Testis (tissue), 3 donors: ENCODE measurements around the gene ZNF883. TPM values are rescaled to one million over a fixed set of nuclear protein-coding genes. Genes with fewer than 3 reads are reported as not detected.
A peak's percentile ranks its signal among the peaks of the same experiment; 100 is the strongest.

ENCODE experiments used
- DNase-seq: peaks from one replicate; pipeline ENCODE4 v3.0.0-alpha.2; 2019
- H3K27ac ChIP-seq, 2 donors: fragments of 200-600 bp; sonication (generic); one replicate each; pipeline ENCODE4 v1.5.1; 2019
- H3K27me3 ChIP-seq: fragments of 200-600 bp; sonication (generic); one replicate; pipeline ENCODE4 v1.5.1; 2019
- H3K36me3 ChIP-seq: fragments of 200-600 bp; sonication (generic); one replicate; pipeline ENCODE4 v1.5.1; 2017; ENCODE audit warnings: low read depth; ENCODE audit errors: missing control alignments
- H3K4me1 ChIP-seq: fragments of 200-600 bp; sonication (generic); one replicate; pipeline ENCODE4 v1.5.1; 2019
- H3K4me3 ChIP-seq, 2 donors: fragments of 200-600 bp; sonication (generic); one replicate each; pipeline ENCODE4 v1.5.1; 2017 to 2019
- H3K9me3 ChIP-seq: fragments of 200-600 bp; sonication (generic); one replicate; pipeline ENCODE4 v1.5.1; 2017
- POLR2A ChIP-seq: fragments of 450-650 bp; IDR thresholded peaks from one replicate; pipeline ENCODE4 v1.6.1; 2017; ENCODE audit warnings: antibody characterized with exemption, mild to moderate bottlenecking, moderate library complexity
- WGBS, 2 donors: methylation state at CpG; one replicate each; pipeline ENCODE4 v1.1.5; 2018; 5-methylcytosine and 5-hydroxymethylcytosine counted together
- intact Hi-C: fragments of 100-400 bp; cut with DNase I; formaldehyde crosslinking; loops from one replicate; pipeline ENCODE4 v1.15.1; 2023; ENCODE audit warnings: low total_unique reads
- polyA plus RNA-seq: library from polyadenylated mRNA; stranded (reverse); fragments of 350-450 nt; fragmentation: Illumina TruSeq; extraction: RNeasy Lipid Tissue Mini Kit (QIAGEN cat#74804); gene quantifications from one replicate; pipeline ENCODE4 v1.2.3, GENCODE V29; 2014; ENCODE audit warnings: low read depth, low replicate concordance; ENCODE audit not compliant: insufficient read depth
- total RNA-seq, 2 donors: library from RNA; depleted of rRNA; stranded (reverse); fragments of >200 nt; gene quantifications; one replicate each; pipeline ENCODE4 v1.2.3, GENCODE V29; 2016
- TF ChIP-seq, protein P1 (sequence below), 3 experiments: fragments of 450-650 bp in 2 of 3; fragments of 200-600 bp in 1 of 3; sonication (generic) in 1 of 3; IDR thresholded peaks; one replicate each; pipeline ENCODE4 v1.5.1; 2016 to 2019; ENCODE audit warnings: antibody characterized with exemption in 3 of 3, mild to moderate bottlenecking in 2 of 3, moderate library complexity in 1 of 3

The ZNF883 gene
- total and polyA plus RNA-seq, 3 donors from 2014 or later, result 2.8 to 8.9 (median 8.6) TPM

DNA sequence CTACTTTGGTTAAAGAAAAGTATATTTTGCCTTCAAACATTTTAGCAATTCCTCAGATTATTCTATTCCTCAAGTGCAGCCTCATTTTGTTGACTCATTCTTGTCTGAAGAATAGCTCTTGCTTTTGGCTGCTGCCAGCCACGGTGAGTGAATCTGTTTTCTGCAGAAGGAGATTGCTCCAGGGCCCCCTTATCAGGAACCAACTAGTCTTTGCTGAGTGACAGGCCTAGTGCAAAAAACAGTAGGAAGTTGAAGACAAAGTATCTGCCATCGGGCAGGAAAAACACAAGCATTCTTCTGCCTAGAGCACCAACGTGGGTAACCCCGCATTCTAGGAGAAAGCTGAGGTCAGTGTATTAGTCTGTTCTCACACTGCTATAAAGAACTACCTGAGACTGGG is 42.3 kb downstream of the ZNF883 start:
- Histone ChIP-seq H3K27me3 (no peaks in the 10 kb centered on the region), H3K4me1 (no peaks in the 10 kb centered on the region), H3K36me3 (no peaks in the 10 kb centered on the region), H3K27ac (no peak overlapping the region), H3K4me3 (no peak overlapping the region), H3K9me3 (no peaks in the 10 kb centered on the region)
- intact Hi-C loops, result no loop called here
- no peak for DNase-seq
- no peak for TF ChIP-seq POLR2A
- TF ChIP-seq, protein P1, sequence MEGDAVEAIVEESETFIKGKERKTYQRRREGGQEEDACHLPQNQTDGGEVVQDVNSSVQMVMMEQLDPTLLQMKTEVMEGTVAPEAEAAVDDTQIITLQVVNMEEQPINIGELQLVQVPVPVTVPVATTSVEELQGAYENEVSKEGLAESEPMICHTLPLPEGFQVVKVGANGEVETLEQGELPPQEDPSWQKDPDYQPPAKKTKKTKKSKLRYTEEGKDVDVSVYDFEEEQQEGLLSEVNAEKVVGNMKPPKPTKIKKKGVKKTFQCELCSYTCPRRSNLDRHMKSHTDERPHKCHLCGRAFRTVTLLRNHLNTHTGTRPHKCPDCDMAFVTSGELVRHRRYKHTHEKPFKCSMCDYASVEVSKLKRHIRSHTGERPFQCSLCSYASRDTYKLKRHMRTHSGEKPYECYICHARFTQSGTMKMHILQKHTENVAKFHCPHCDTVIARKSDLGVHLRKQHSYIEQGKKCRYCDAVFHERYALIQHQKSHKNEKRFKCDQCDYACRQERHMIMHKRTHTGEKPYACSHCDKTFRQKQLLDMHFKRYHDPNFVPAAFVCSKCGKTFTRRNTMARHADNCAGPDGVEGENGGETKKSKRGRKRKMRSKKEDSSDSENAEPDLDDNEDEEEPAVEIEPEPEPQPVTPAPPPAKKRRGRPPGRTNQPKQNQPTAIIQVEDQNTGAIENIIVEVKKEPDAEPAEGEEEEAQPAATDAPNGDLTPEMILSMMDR (IDR thresholded peaks at IDR 0.05), result no peak
- 66 to 69% methylated on average over 4 of the region's 4 CpGs for WGBS, 2 donors

DNA sequence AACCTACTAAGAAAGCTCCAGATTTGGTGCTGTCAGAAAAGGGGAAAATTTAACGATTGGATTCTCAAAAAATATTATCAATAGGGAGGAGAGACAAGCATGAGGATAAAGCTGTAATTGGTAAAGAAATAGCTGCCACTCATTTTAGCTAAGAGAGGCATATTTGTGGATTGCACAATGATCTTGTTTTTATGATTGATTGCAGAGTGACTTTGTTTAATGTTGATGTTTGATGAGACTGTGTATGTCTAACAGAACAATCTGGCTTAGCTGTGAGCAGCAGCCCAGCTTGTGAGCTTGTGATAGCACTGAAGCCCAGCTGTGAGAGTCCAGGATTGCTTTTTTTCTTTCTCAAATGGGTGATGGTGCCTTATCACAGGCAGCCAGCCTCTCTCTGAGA is 56.4 kb downstream of the ZNF883 start:
- 70 to 73% methylated on average over 1 of the region's 1 CpG for WGBS, 2 donors
- H3K9me3 ChIP-seq, result no peaks in the 10 kb centered on the region
- H3K4me3 ChIP-seq, result no peak overlapping the region
- H3K4me1 ChIP-seq, result no peaks in the 10 kb centered on the region
- H3K36me3 ChIP-seq, result no peaks in the 10 kb centered on the region
- H3K27ac ChIP-seq, result no peak overlapping the region
- DNase-seq, result no peak
- no peaks in the 10 kb centered on the region for H3K27me3 ChIP-seq
- intact Hi-C loops, result no loop called here
- TF ChIP-seq POLR2A, result no peak
- TF ChIP-seq, protein P1 (IDR thresholded peaks at IDR 0.05), result no peak

DNA sequence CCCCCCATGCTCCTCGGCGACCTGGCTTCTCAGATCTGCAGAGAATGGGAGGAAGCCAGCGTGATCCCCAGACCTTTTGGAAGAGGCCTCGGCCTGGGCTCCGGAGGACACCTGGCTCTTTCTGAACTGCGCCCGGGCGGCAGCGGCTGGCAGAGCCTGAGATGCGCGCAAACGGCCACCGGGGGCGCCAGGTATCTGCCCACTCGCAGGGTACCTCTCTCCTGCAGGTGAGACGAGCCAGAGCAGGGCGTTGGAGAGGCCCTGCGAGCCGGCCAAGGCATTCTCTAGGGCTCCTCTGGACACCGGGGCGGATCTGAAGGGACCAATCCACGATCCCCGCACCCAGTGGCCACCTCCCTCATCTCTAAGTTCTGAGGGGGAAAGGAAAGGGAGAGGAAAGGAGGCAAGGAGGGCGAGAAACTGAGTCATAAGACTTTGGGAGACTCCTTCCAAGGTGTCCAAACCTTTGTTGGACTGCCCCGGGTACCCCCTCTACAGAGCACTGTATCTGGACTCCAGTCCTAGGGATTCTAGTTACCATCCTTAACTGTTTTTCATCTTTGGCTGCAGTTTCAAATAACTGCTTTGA is 66.3 kb downstream of the ZNF883 start:
- WGBS, 2 donors, result 41 to 45% methylated on average over 10 to 24 of the region's 25 CpGs
- TF ChIP-seq, protein P1 (IDR thresholded peaks at IDR 0.05), result peak in 1 of 3 experiments; percentile 14
- TF ChIP-seq POLR2A, result no peak
- Histone ChIP-seq H3K36me3 (no peaks in the 10 kb centered on the region), H3K4me3 (no peak overlapping the region), H3K27me3 (no peaks in the 10 kb centered on the region), H3K9me3 (no peaks in the 10 kb centered on the region), H3K4me1 (peaks cover 13% of the 10 kb centered on the region), H3K27ac (no peak overlapping the region)
- intact Hi-C loops, result no loop called here
- no peak for DNase-seq

DNA sequence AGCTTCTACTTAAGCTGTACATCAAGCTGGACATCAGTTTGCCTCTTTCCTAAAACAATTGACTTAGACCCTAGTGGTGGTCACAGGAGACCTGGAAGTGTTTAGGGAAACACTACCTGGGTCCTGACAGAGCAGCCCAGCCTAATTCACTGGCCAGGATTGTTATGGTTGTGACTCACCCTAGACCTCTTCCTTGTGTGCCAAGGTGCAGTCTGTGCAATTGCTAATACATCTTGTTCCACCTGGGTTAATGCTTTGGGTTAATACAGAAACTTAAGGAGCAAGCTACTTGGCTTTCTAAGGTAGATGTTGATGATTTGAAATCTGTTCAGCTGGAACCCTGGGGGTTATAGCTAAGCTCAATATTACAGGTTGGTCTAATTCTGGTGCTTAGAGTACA is 72.6 kb downstream of the ZNF883 start:
- TF ChIP-seq, protein P1 (IDR thresholded peaks at IDR 0.05), result no peak
- no peak for TF ChIP-seq POLR2A
- Histone ChIP-seq H3K4me3 (no peak overlapping the region), H3K9me3 (no peaks in the 10 kb centered on the region), H3K27me3 (no peaks in the 10 kb centered on the region), H3K27ac (no peak overlapping the region), H3K36me3 (no peaks in the 10 kb centered on the region), H3K4me1 (no peaks in the 10 kb centered on the region)
- DNase-seq, result no peak
- intact Hi-C loops, result no loop called here

DNA sequence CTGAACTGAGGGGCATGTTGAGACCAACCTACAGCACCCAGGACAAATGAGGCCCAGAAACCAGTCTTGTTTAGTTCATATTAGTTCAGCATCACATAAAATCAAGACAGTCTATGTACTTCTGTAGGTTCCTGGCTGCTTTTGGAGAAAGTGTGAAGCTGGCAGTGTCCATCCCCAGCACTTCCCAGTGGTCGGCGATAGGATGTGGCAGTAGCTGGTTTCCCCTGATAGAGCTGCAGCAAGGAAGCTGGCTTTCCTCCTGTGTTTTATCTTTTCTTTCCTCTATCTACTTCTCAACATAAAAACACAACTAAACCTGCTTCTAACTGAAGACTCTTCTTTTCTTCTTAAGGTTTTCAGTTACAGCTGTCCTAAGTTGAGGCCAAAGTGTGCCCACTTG is 78.3 kb downstream of the ZNF883 start:
- no peak for DNase-seq
- Histone ChIP-seq H3K4me1 (no peaks in the 10 kb centered on the region), H3K9me3 (no peaks in the 10 kb centered on the region), H3K4me3 (no peak overlapping the region), H3K27ac (no peak overlapping the region), H3K36me3 (no peaks in the 10 kb centered on the region), H3K27me3 (no peaks in the 10 kb centered on the region)
- intact Hi-C loops, result no loop called here
- WGBS, 2 donors, result 46 to 52% methylated on average over 2 of the region's 2 CpGs
- TF ChIP-seq, protein P1 (IDR thresholded peaks at IDR 0.05), result no peak
